ENCODE results near the gene VCAN. TPM values are rescaled to one million over a fixed set of nuclear protein-coding genes. Genes with fewer than 3 reads are reported as not detected.

The VCAN gene
- total and polyA plus RNA-seq, 2 experiments from 2014 or later = 98.5 to 327 TPM

DNA sequence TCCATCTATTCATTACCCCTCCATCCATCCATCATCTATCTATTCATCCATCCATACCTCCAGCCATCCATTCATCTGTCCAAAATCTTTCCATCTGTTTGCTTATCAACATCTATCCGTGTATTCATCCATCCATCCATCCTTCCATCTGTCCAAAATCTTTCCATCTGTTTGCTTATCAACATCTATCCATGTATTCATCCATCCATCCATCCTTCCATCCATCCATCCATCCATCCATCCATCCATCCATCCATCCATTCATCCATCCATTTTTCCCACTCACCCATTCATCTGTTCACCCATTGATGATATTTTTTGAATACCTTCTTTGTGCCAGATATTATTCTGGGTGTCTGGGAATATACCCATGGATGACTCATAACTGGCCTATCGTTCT lies 12.8 kb downstream of the VCAN start:
- no peak overlapping the region for H3K4me3 ChIP-seq
- peaks cover 85% of the 10 kb centered on the region for H3K79me2 ChIP-seq (ENCODE audit: insufficient read depth)
- no peak overlapping the region for H3K9ac ChIP-seq
- in situ Hi-C loops (cut with MboI) = no loop called here
- no peak overlapping the region for H3K4me2 ChIP-seq (ENCODE audit: unreplicated experiment)
- no peak for DNase-seq
- WGBS, 2 experiments (ENCODE audit: low coverage in 1 of 2, low lambda C conversion rate in 2 of 2, missing lambda C conversion rate in 2 of 2) = 84 to 88% methylated on average over 2 of the region's 2 CpGs
- peaks cover 35% of the 10 kb centered on the region for H3K36me3 ChIP-seq (ENCODE audit: low read depth)
- no peak overlapping the region for H3K27ac ChIP-seq
- H3K27me3 ChIP-seq (replicated peaks; ENCODE audit: insufficient read depth) = no peaks in the 10 kb centered on the region
- H3K9me2 ChIP-seq (ENCODE audit: insufficient read depth) = no peaks in the 10 kb centered on the region
- TF ChIP-seq EZH2phosphoT487 (IDR thresholded peaks at IDR 0.05; ENCODE audit: insufficient read depth, low read depth) (no peak), EZH2 (IDR thresholded peaks at IDR 0.05; ENCODE audit: insufficient read depth, poor library complexity, severe bottlenecking) (no peak)
- H3F3A ChIP-seq (ENCODE audit: insufficient read depth) = peaks cover 6% of the 10 kb centered on the region; the same call in 1 of the 2 replicates
- H3K4me1 ChIP-seq (ENCODE audit: insufficient read depth) = peaks cover 12% of the 10 kb centered on the region
- 0 out of 2 replicates have a peak, but pooled peaks cover 4% of the 10 kb centered on the region for H4K20me1 ChIP-seq (ENCODE audit: insufficient read depth)
- no peak overlapping the region for H2AFZ ChIP-seq
- no peaks in the 10 kb centered on the region for H3K9me3 ChIP-seq (ENCODE audit: low read depth)

GRCh38 chr5:83485842-83486241 lies 14.3 kb downstream of the VCAN start:
- no peak overlapping the region for H3K9ac ChIP-seq
- no peak for DNase-seq
- no peak overlapping the region for H3K27ac ChIP-seq
- H3K4me1 ChIP-seq (ENCODE audit: insufficient read depth) = peaks cover 12% of the 10 kb centered on the region
- H3F3A ChIP-seq (ENCODE audit: insufficient read depth) = peaks cover 6% of the 10 kb centered on the region; the same call in 1 of the 2 replicates
- H4K20me1 ChIP-seq (ENCODE audit: insufficient read depth) = 0 out of 2 replicates have a peak, but pooled peaks cover 4% of the 10 kb centered on the region
- 91% methylated on average over 4 of the region's 4 CpGs for WGBS, 2 experiments (ENCODE audit: low coverage in 1 of 2, low lambda C conversion rate in 2 of 2, missing lambda C conversion rate in 2 of 2)
- H3K4me3 ChIP-seq = no peak overlapping the region
- no peaks in the 10 kb centered on the region for H3K9me3 ChIP-seq (ENCODE audit: low read depth)
- H3K36me3 ChIP-seq (ENCODE audit: low read depth) = peaks cover 39% of the 10 kb centered on the region
- no peak overlapping the region for H3K4me2 ChIP-seq (ENCODE audit: unreplicated experiment)
- no peaks in the 10 kb centered on the region for H3K9me2 ChIP-seq (ENCODE audit: insufficient read depth)
- no peak overlapping the region for H2AFZ ChIP-seq
- in situ Hi-C loops (cut with MboI) = no loop called here
- TF ChIP-seq EZH2 (IDR thresholded peaks at IDR 0.05; ENCODE audit: insufficient read depth, poor library complexity, severe bottlenecking) = no peak
- no peak for TF ChIP-seq EZH2phosphoT487 (IDR thresholded peaks at IDR 0.05; ENCODE audit: insufficient read depth, low read depth)
- H3K27me3 ChIP-seq (replicated peaks; ENCODE audit: insufficient read depth) = no peaks in the 10 kb centered on the region
- peaks cover 81% of the 10 kb centered on the region for H3K79me2 ChIP-seq (ENCODE audit: insufficient read depth)

- in situ Hi-C loops (cut with MboI) = no loop called here
- Histone ChIP-seq H3K27ac (no peak overlapping the region), H3K79me2 (ENCODE audit: insufficient read depth) (peaks cover 72% of the 10 kb centered on the region), H3K4me2 (ENCODE audit: unreplicated experiment) (no peak overlapping the region), H3K9ac (no peak overlapping the region), H2AFZ (no peak overlapping the region), H3K36me3 (ENCODE audit: low read depth) (peaks cover 52% of the 10 kb centered on the region), H3K4me1 (ENCODE audit: insufficient read depth) (peaks cover 12% of the 10 kb centered on the region), H3K27me3 (replicated peaks; ENCODE audit: insufficient read depth) (no peaks in the 10 kb centered on the region), H3K9me2 (ENCODE audit: insufficient read depth) (no peaks in the 10 kb centered on the region), H3F3A (ENCODE audit: insufficient read depth) (peaks cover 6% of the 10 kb centered on the region; the same call in 1 of the 2 replicates), H3K9me3 (ENCODE audit: low read depth) (no peaks in the 10 kb centered on the region), H4K20me1 (ENCODE audit: insufficient read depth) (0 out of 2 replicates have a peak, but pooled peaks cover 4% of the 10 kb centered on the region), H3K4me3 (no peak overlapping the region)
- DNase-seq = no peak
- TF ChIP-seq EZH2phosphoT487 (IDR thresholded peaks at IDR 0.05; ENCODE audit: insufficient read depth, low read depth) = no peak
- TF ChIP-seq EZH2 (IDR thresholded peaks at IDR 0.05; ENCODE audit: insufficient read depth, poor library complexity, severe bottlenecking) = no peak
- 65 to 67% methylated on average over 1 of the region's 1 CpG for WGBS, 2 experiments (ENCODE audit: low coverage in 1 of 2, low lambda C conversion rate in 2 of 2, missing lambda C conversion rate in 2 of 2)
These were observed 15.6 kb downstream of the VCAN start for GRCh38 chr5:83487155-83487554.

- Histone ChIP-seq H3K9me3 (ENCODE audit: low read depth) (no peaks in the 10 kb centered on the region), H3K79me2 (ENCODE audit: insufficient read depth) (peaks cover 68% of the 10 kb centered on the region), H3K27ac (no peak overlapping the region), H3K4me2 (ENCODE audit: unreplicated experiment) (peak overlapping the region; percentile 26), H3K9ac (no peak overlapping the region), H3K27me3 (replicated peaks; ENCODE audit: insufficient read depth) (no peaks in the 10 kb centered on the region), H2AFZ (peak overlapping the region; percentile 9; the same call in 1 of the 2 replicates), H3K4me3 (no peak overlapping the region), H3K4me1 (ENCODE audit: insufficient read depth) (peaks cover 12% of the 10 kb centered on the region), H3K9me2 (ENCODE audit: insufficient read depth) (no peaks in the 10 kb centered on the region), H3F3A (ENCODE audit: insufficient read depth) (peaks cover 6% of the 10 kb centered on the region; the same call in 1 of the 2 replicates), H4K20me1 (ENCODE audit: insufficient read depth) (no peaks in the 10 kb centered on the region), H3K36me3 (ENCODE audit: low read depth) (peaks cover 59% of the 10 kb centered on the region)
- no peak for TF ChIP-seq EZH2 (IDR thresholded peaks at IDR 0.05; ENCODE audit: insufficient read depth, poor library complexity, severe bottlenecking)
- no peak for TF ChIP-seq EZH2phosphoT487 (IDR thresholded peaks at IDR 0.05; ENCODE audit: insufficient read depth, low read depth)
- in situ Hi-C loops (cut with MboI) = no loop called here
- peak; percentile 53 for DNase-seq
- WGBS, 2 experiments (ENCODE audit: low coverage in 1 of 2, low lambda C conversion rate in 2 of 2, missing lambda C conversion rate in 2 of 2) = 0 to 21% methylated on average over 1 of the region's 1 CpG
These were observed 16.7 kb downstream of the VCAN start for GRCh38 chr5:83488271-83488670.

DNA sequence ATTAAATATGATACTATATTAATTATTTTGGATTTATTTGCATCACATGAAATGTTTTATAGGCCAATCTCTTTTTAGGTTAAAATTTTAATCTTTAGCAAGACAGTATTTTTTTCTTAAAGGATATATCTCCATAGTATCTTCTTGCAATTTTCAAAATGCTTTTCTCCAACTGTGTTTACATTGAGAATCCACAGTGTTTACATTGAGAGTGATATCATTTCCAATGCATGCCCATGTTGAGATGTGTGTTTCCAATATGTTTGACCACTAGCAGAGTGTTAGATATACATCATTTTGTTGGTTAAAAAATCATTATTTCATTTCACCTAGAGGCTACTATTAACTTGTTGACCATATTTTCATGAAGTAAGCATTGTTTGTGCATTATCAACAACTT lies 17.3 kb downstream of the VCAN start:
- no peak for DNase-seq
- TF ChIP-seq EZH2 (IDR thresholded peaks at IDR 0.05; ENCODE audit: insufficient read depth, poor library complexity, severe bottlenecking) (no peak), EZH2phosphoT487 (IDR thresholded peaks at IDR 0.05; ENCODE audit: insufficient read depth, low read depth) (no peak)
- peaks cover 12% of the 10 kb centered on the region for H3K4me1 ChIP-seq (ENCODE audit: insufficient read depth)
- no peak overlapping the region for H3K4me3 ChIP-seq
- H3K27me3 ChIP-seq (replicated peaks; ENCODE audit: insufficient read depth) = no peaks in the 10 kb centered on the region
- H3K27ac ChIP-seq = no peak overlapping the region
- H3K9me2 ChIP-seq (ENCODE audit: insufficient read depth) = no peaks in the 10 kb centered on the region
- in situ Hi-C loops (cut with MboI) = no loop called here
- H3K4me2 ChIP-seq (ENCODE audit: unreplicated experiment) = no peak overlapping the region
- H3F3A ChIP-seq (ENCODE audit: insufficient read depth) = peaks cover 6% of the 10 kb centered on the region; the same call in 1 of the 2 replicates
- no peaks in the 10 kb centered on the region for H4K20me1 ChIP-seq (ENCODE audit: insufficient read depth)
- H2AFZ ChIP-seq = no peak overlapping the region
- H3K9ac ChIP-seq = no peak overlapping the region
- no peaks in the 10 kb centered on the region for H3K9me3 ChIP-seq (ENCODE audit: low read depth)
- H3K36me3 ChIP-seq (ENCODE audit: low read depth) = peaks cover 54% of the 10 kb centered on the region
- H3K79me2 ChIP-seq (ENCODE audit: insufficient read depth) = peaks cover 69% of the 10 kb centered on the region
